ENCODE measurements around the gene SYNGR3.

GRCh38 chr16:2030036-2030435 lies 40.3 kb downstream of the SYNGR3 start:
- TF ChIP-seq CTCF (IDR thresholded peaks at IDR 0.05), result no peak
- TF ChIP-seq POLR2A (IDR thresholded peaks at IDR 0.05), result no peak
- TF ChIP-seq EP300 (IDR thresholded peaks at IDR 0.05), result no peak
